ENCODE results near the gene SLC35G4. TPM values are rescaled to one million over a fixed set of nuclear protein-coding genes. Genes with fewer than 3 reads are reported as not detected.
"Not testable (repeated sequence)": the region's sequence is repeated elsewhere in the genome, so short reads cannot be mapped to it uniquely, and the experiment has no call there.

Gene SLC35G4
- total RNA-seq, 1 donor, result not detected

GRCh38 chr18:11647804-11648203 is 38.4 kb downstream of the SLC35G4 start:
- DNase-seq (ENCODE audit: low read depth); H3K4me3 ChIP-seq (ENCODE audit: low read depth, low read length): not testable (repeated sequence)

GRCh38 chr18:11649839-11650238 is 40.4 kb downstream of the SLC35G4 start:
- no peak for TF ChIP-seq CTCF (IDR thresholded peaks at IDR 0.05; ENCODE audit: insufficient read depth, low read depth, low read length)
- no peak for DNase-seq (ENCODE audit: low read depth)

GRCh38 chr18:11651899-11652298 is 42.5 kb downstream of the SLC35G4 start:
- no peak overlapping the region for H3K4me3 ChIP-seq (ENCODE audit: low read depth, low read length)
- DNase-seq (ENCODE audit: low read depth), result no peak
- TF ChIP-seq CTCF (IDR thresholded peaks at IDR 0.05; ENCODE audit: insufficient read depth, low read depth, low read length), result no peak

More at GRCh38 chr18:11649839-11650238, 40.4 kb downstream of the SLC35G4 start:
- H3K4me3 ChIP-seq (ENCODE audit: low read depth, low read length), result no peak overlapping the region

GRCh38 chr18:11653521-11653920 is 44.1 kb downstream of the SLC35G4 start:
- DNase-seq (ENCODE audit: low read depth), result no peak
- TF ChIP-seq CTCF (IDR thresholded peaks at IDR 0.05; ENCODE audit: insufficient read depth, low read depth, low read length), result no peak
- no peak overlapping the region for H3K4me3 ChIP-seq (ENCODE audit: low read depth, low read length)

GRCh38 chr18:11654736-11655605 is 45.6 kb downstream of the SLC35G4 start:
- H3K4me3 ChIP-seq (ENCODE audit: low read depth, low read length), result no peak overlapping the region
- DNase-seq (ENCODE audit: low read depth), result peak; percentile 14
- TF ChIP-seq CTCF (IDR thresholded peaks at IDR 0.05; ENCODE audit: insufficient read depth, low read depth, low read length), result peak; percentile 70

GRCh38 chr18:11655606-11655932 is 46.2 kb downstream of the SLC35G4 start:
- H3K4me3 ChIP-seq (ENCODE audit: low read depth, low read length), result no peak overlapping the region
- DNase-seq (ENCODE audit: low read depth), result no peak
- no peak for TF ChIP-seq CTCF (IDR thresholded peaks at IDR 0.05; ENCODE audit: insufficient read depth, low read depth, low read length)

- no peak overlapping the region for H3K4me3 ChIP-seq (ENCODE audit: low read depth, low read length)
- no peak for DNase-seq (ENCODE audit: low read depth)
- TF ChIP-seq CTCF (IDR thresholded peaks at IDR 0.05; ENCODE audit: insufficient read depth, low read depth, low read length), result no peak
Measured at GRCh38 chr18:11657152-11657551, 47.8 kb downstream of the SLC35G4 start.
